ENCODE data around the gene RNASE11. TPM values are rescaled to one million over a fixed set of nuclear protein-coding genes. Genes with fewer than 3 reads are reported as not detected.
A peak's percentile ranks its signal among the peaks of the same experiment; 100 is the strongest.

RNASE11 gene
- total RNA-seq, 2 experiments from 2014 or later, result not detected

- TF ChIP-seq CTCF (conservative IDR thresholded peaks at IDR 0.05; ENCODE audit: low read length), result no peak
- Histone ChIP-seq H4K20me1 (ENCODE audit: insufficient read depth, low read length) (no peaks in the 10 kb centered on the region), H2AFZ (ENCODE audit: low read length) (no peak overlapping the region), H3K4me2 (ENCODE audit: low read length) (peak overlapping the region; percentile 69), H3K27ac (ENCODE audit: low read depth, low read length, poor library complexity, severe bottlenecking) (no peak overlapping the region), H3K9me3 (ENCODE audit: low read length) (no peaks in the 10 kb centered on the region), H3K79me2 (ENCODE audit: insufficient read depth, low read depth, low read length) (no peaks in the 10 kb centered on the region), H3K4me3 (ENCODE audit: low read depth, low read length, poor library complexity, severe bottlenecking) (peak overlapping the region; percentile 70), H3K4me1 (ENCODE audit: insufficient read depth, low read length, poor library complexity, severe bottlenecking) (peaks cover 38% of the 10 kb centered on the region), H3K9me2 (ENCODE audit: insufficient read depth, low read length) (no peaks in the 10 kb centered on the region), H3K36me3 (ENCODE audit: insufficient read depth, low read length) (no peaks in the 10 kb centered on the region)
- no TSS peak for BruUV-seq (replicated peaks)
- no peak for DNase-seq (ENCODE audit: low spot score)
- ChIA-PET CTCF (ENCODE audit: unreplicated experiment) (interaction anchor here (1.4 kb wide), 1 partner anchor 281 kb away, joined by 3 read pairs; no protein-coding TSS in a partner anchor), POLR2A (interaction anchor here (1.0 to 2.6 kb wide), 3 partner anchors 60 to 281 kb away, joined by 3 to 11 read pairs (median 3); no protein-coding TSS in a partner anchor)
- intact Hi-C loops (cut with micrococcal nuclease; ENCODE audit: unreplicated experiment), result loop anchor here (1.0 to 2.0 kb wide), 3 partner anchors 78 to 281 kb away; partner anchors contain the start of gene TEP1
Observed at GRCh38 chr14:20608383-20609110, 20.7 kb upstream of the RNASE11 start.

- Histone ChIP-seq H3K27ac (ENCODE audit: low read depth, low read length, poor library complexity, severe bottlenecking) (no peak overlapping the region), H3K79me2 (ENCODE audit: insufficient read depth, low read depth, low read length) (no peaks in the 10 kb centered on the region), H3K4me1 (ENCODE audit: insufficient read depth, low read length, poor library complexity, severe bottlenecking) (peaks cover 30% of the 10 kb centered on the region), H3K9me2 (ENCODE audit: insufficient read depth, low read length) (no peaks in the 10 kb centered on the region), H2AFZ (ENCODE audit: low read length) (no peak overlapping the region), H3K36me3 (ENCODE audit: insufficient read depth, low read length) (no peaks in the 10 kb centered on the region), H3K4me2 (ENCODE audit: low read length) (no peak overlapping the region), H3K4me3 (ENCODE audit: low read depth, low read length, poor library complexity, severe bottlenecking) (no peak overlapping the region), H4K20me1 (ENCODE audit: insufficient read depth, low read length) (no peaks in the 10 kb centered on the region), H3K9me3 (ENCODE audit: low read length) (no peaks in the 10 kb centered on the region)
- ChIA-PET CTCF (ENCODE audit: unreplicated experiment) (interaction anchor here (0.6 to 1.4 kb wide), 2 partner anchors 280 to 302 kb away, joined by 3 read pairs; no protein-coding TSS in a partner anchor), POLR2A (interaction anchor here (1.0 to 2.6 kb wide), 2 partner anchors 84 to 280 kb away, joined by 3 to 11 read pairs; no protein-coding TSS in a partner anchor)
- no TSS peak for BruUV-seq (replicated peaks)
- no peak for TF ChIP-seq CTCF (conservative IDR thresholded peaks at IDR 0.05; ENCODE audit: low read length)
- TF ChIP-seq EZH2phosphoT487 (IDR thresholded peaks at IDR 0.05; ENCODE audit: borderline replicate concordance, low read depth, low read length), result no peak
- intact Hi-C loops (cut with micrococcal nuclease; ENCODE audit: unreplicated experiment), result loop anchor here (2.0 kb wide), 2 partner anchors 77 to 195 kb away; partner anchors contain the start of gene TEP1
- no peak for DNase-seq (ENCODE audit: low spot score)
Observed at GRCh38 chr14:20607617-20608016, 19.8 kb upstream of the RNASE11 start.

- POLR2A ChIA-PET, result interaction anchor here (2.6 kb wide), 1 partner anchor 279 kb away, joined by 11 read pairs; no protein-coding TSS in a partner anchor
Observed at GRCh38 chr14:20606902-20607242, 19.1 kb upstream of the RNASE11 start.

More at GRCh38 chr14:20606902-20607242, 19.1 kb upstream of the RNASE11 start:
- Histone ChIP-seq H3K9me2 (ENCODE audit: insufficient read depth, low read length) (no peaks in the 10 kb centered on the region), H3K9me3 (ENCODE audit: low read length) (no peaks in the 10 kb centered on the region), H3K4me1 (ENCODE audit: insufficient read depth, low read length, poor library complexity, severe bottlenecking) (peaks cover 22% of the 10 kb centered on the region), H3K36me3 (ENCODE audit: insufficient read depth, low read length) (no peaks in the 10 kb centered on the region), H2AFZ (ENCODE audit: low read length) (no peak overlapping the region), H3K27ac (ENCODE audit: low read depth, low read length, poor library complexity, severe bottlenecking) (no peak overlapping the region), H4K20me1 (ENCODE audit: insufficient read depth, low read length) (no peaks in the 10 kb centered on the region), H3K79me2 (ENCODE audit: insufficient read depth, low read depth, low read length) (no peaks in the 10 kb centered on the region), H3K4me2 (ENCODE audit: low read length) (no peak overlapping the region), H3K4me3 (ENCODE audit: low read depth, low read length, poor library complexity, severe bottlenecking) (no peak overlapping the region)
- TF ChIP-seq EZH2phosphoT487 (IDR thresholded peaks at IDR 0.05; ENCODE audit: borderline replicate concordance, low read depth, low read length), result no peak
- no peak for TF ChIP-seq CTCF (conservative IDR thresholded peaks at IDR 0.05; ENCODE audit: low read length)
- CTCF ChIA-PET (ENCODE audit: unreplicated experiment), result no interaction called here
- intact Hi-C loops (cut with micrococcal nuclease; ENCODE audit: unreplicated experiment), result no loop called here
- BruUV-seq (replicated peaks), result no TSS peak
- no peak for DNase-seq (ENCODE audit: low spot score)
